Fibroblast of lung (primary cell): ENCODE measurements around the gene OSGEPL1.

ENCODE experiments used
- CTCF ChIP-seq, 2 donors: IDR thresholded peaks in 1 of 2; conservative IDR thresholded peaks in 1 of 2; 1 replicate in 1 of 2; 2 replicates in 1 of 2; pipeline ENCODE4 v1.5.1; 2011 to 2012; ENCODE audit warnings: low read length in 2 of 2, control low read depth in 1 of 2, inconsistent platforms in 1 of 2, low read depth in 1 of 2, mild to moderate bottlenecking in 1 of 2
- EZH2 ChIP-seq: IDR thresholded peaks from 2 replicates; pipeline ENCODE4 v1.5.1; 2012; ENCODE audit warnings: low read length, control low read depth, mild to moderate bottlenecking; ENCODE audit errors: missing control alignments

- TF ChIP-seq EZH2: no peak
- no peak for TF ChIP-seq CTCF (conservative IDR thresholded peaks at IDR 0.05 in 1 of 2, IDR thresholded peaks at IDR 0.05 in 1 of 2; ENCODE audit: low read depth in 1 of 2, low read length in 2 of 2)
These were observed 9.6 kb upstream of the OSGEPL1 start for GRCh38 chr2:189772212-189772611.
